ENCODE measurements around the gene TAAR2.

TAAR2 gene

GRCh38 chr6:132570221-132570777, 53.8 kb downstream of the TAAR2 start, which contains the start of gene TAAR6:
Gene TAAR6, plus strand, starts transcription at chr6:132570322. Its CDS starts 0 bp downstream, at chr6:132570322.
- Mint-ChIP-seq H3K9me3 (no peaks in the 10 kb centered on the region), H3K4me1 (no peaks in the 10 kb centered on the region), H3K4me3 (no peak within 1 kb of the TSS), H3K36me3 (ENCODE audit: low read depth) (no peaks in the 10 kb centered on the region), H3K27me3 (ENCODE audit: low read depth, poor library complexity) (no peaks in the 10 kb centered on the region), H3K27ac (no peak within 1 kb of the TSS)
- no peak for TF ChIP-seq CTCF (IDR thresholded peaks at IDR 0.05)
- DNase-seq, result no peak

GRCh38 chr6:132569170-132569569, 54.9 kb downstream of the TAAR2 start:
- no peak for DNase-seq
- H3K27ac Mint-ChIP-seq, result no peak overlapping the region
- no peaks in the 10 kb centered on the region for H3K27me3 Mint-ChIP-seq (ENCODE audit: low read depth, poor library complexity)
- H3K36me3 Mint-ChIP-seq (ENCODE audit: low read depth), result no peaks in the 10 kb centered on the region
- no peak overlapping the region for H3K4me3 Mint-ChIP-seq
- no peaks in the 10 kb centered on the region for H3K9me3 Mint-ChIP-seq
- TF ChIP-seq CTCF (IDR thresholded peaks at IDR 0.05), result no peak
- no peaks in the 10 kb centered on the region for H3K4me1 Mint-ChIP-seq

GRCh38 chr6:132568611-132569010, 55.5 kb downstream of the TAAR2 start:
- no peaks in the 10 kb centered on the region for H3K9me3 Mint-ChIP-seq
- H3K27me3 Mint-ChIP-seq (ENCODE audit: low read depth, poor library complexity), result no peaks in the 10 kb centered on the region
- no peak for TF ChIP-seq CTCF (IDR thresholded peaks at IDR 0.05)
- H3K27ac Mint-ChIP-seq, result no peak overlapping the region
- no peak for DNase-seq
- no peaks in the 10 kb centered on the region for H3K4me1 Mint-ChIP-seq
- H3K4me3 Mint-ChIP-seq, result no peak overlapping the region
- H3K36me3 Mint-ChIP-seq (ENCODE audit: low read depth), result no peaks in the 10 kb centered on the region

GRCh38 chr6:132567566-132567965, 56.5 kb downstream of the TAAR2 start:
- Mint-ChIP-seq H3K27me3 (ENCODE audit: low read depth, poor library complexity) (no peaks in the 10 kb centered on the region), H3K36me3 (ENCODE audit: low read depth) (no peaks in the 10 kb centered on the region), H3K9me3 (no peaks in the 10 kb centered on the region), H3K27ac (no peak overlapping the region), H3K4me3 (no peak overlapping the region), H3K4me1 (no peaks in the 10 kb centered on the region)
- no peak for TF ChIP-seq CTCF (IDR thresholded peaks at IDR 0.05)
- DNase-seq, result no peak

Measured in nephron progenitor cell (in vitro differentiated cells).